Ovary (tissue), 3 donors: ENCODE results near the gene KCNN4.

ENCODE experiments used
- POLR2A ChIP-seq: fragments of 450-650 bp; IDR thresholded peaks from one replicate; pipeline ENCODE4 v1.6.1; 2017; ENCODE audit warnings: antibody characterized with exemption, mild to moderate bottlenecking, moderate library complexity
- TF ChIP-seq, protein P1 (sequence below), 3 donors: fragments of 450-650 bp in 2 of 3; fragments of 200-600 bp in 1 of 3; IDR thresholded peaks; one replicate each; pipeline versions ENCODE4 v1.5.1 to v1.8.0; 2016 to 2022; ENCODE audit warnings: antibody characterized with exemption in 3 of 3, mild to moderate bottlenecking in 1 of 3
- donor health status: DM: no; HTN: no; CAD: no.

DNA sequence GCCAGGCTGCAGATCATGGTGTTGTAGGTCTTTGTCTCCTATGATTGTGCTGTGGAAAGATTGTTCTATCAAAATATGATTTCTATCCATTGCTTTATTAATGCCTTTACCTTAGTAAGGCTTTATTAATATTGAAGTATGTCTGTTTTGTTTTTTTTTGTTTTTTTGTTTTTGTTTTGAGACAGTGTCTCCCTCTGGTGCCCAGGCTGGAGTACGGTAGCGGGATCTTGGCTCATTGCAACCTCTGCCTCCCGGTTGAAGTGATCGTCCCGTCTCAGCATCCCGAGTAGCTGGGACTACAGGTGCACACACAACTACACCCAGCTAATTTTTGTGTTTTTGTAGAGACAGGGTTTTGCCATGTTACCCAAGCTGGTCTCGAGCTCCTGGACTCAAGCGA is 57.2 kb downstream of the KCNN4 start:
- TF ChIP-seq POLR2A, result no peak
- TF ChIP-seq, protein P1, sequence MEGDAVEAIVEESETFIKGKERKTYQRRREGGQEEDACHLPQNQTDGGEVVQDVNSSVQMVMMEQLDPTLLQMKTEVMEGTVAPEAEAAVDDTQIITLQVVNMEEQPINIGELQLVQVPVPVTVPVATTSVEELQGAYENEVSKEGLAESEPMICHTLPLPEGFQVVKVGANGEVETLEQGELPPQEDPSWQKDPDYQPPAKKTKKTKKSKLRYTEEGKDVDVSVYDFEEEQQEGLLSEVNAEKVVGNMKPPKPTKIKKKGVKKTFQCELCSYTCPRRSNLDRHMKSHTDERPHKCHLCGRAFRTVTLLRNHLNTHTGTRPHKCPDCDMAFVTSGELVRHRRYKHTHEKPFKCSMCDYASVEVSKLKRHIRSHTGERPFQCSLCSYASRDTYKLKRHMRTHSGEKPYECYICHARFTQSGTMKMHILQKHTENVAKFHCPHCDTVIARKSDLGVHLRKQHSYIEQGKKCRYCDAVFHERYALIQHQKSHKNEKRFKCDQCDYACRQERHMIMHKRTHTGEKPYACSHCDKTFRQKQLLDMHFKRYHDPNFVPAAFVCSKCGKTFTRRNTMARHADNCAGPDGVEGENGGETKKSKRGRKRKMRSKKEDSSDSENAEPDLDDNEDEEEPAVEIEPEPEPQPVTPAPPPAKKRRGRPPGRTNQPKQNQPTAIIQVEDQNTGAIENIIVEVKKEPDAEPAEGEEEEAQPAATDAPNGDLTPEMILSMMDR (IDR thresholded peaks at IDR 0.05), result no peak
